AG08395 (cell line): ENCODE results near the gene TM4SF1.
A peak's percentile ranks its signal among the peaks of the same experiment; 100 is the strongest.
"Not testable (repeated sequence)": the region's sequence is repeated elsewhere in the genome, so short reads cannot be mapped to it uniquely, and the experiment has no call there.

Source experiments
- DNase-seq: peaks from one replicate; pipeline ENCODE4 v3.0.0; 2012; ENCODE audit warnings: mixed read lengths, low spot score

Gene TM4SF1

DNA sequence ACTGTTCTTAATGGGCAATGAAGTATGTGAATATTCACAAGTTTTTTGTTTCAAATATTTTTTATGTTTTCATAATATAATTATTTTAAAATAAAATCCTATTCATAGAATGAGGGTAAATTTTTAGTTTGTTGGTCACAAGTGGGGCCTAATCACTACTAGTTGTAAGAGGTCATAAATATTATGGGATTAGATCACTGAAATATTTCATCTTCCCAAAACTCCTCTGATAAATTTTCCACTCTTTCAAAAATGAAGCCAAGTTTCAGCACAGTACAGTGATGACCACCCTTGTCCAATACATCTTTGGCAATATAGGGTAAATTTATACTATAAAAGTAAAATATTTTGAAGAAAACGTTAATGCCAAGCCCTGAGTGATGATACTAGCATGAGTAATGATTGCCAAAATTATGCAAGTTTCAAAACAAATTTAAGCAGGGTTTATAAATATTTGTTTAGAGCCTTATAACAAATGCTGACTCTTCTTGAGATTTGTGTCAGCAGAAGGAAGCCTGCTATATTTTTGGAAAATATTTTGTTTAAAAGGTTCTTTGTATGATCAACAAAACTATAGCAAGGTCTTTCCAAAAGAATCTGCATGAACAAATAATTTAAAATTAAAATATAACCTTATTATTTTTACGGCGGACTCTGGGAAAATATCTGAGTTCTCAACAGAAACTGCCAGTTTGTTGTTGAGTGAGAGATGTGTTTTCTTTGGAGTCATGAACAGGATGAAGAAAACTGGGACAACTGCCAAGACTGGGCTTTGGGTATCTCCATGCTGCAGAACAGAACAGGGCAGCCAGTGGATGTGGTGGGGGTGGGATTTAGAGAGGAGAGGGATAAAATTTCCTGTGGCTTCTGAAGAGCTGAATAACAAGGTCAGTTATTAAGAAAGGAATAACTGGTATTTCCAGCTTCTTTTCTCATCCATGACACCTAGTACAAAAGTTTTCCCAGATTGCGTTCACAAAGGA lies 17.9 kb upstream of the TM4SF1 start:
- DNase-seq: no peak

DNA sequence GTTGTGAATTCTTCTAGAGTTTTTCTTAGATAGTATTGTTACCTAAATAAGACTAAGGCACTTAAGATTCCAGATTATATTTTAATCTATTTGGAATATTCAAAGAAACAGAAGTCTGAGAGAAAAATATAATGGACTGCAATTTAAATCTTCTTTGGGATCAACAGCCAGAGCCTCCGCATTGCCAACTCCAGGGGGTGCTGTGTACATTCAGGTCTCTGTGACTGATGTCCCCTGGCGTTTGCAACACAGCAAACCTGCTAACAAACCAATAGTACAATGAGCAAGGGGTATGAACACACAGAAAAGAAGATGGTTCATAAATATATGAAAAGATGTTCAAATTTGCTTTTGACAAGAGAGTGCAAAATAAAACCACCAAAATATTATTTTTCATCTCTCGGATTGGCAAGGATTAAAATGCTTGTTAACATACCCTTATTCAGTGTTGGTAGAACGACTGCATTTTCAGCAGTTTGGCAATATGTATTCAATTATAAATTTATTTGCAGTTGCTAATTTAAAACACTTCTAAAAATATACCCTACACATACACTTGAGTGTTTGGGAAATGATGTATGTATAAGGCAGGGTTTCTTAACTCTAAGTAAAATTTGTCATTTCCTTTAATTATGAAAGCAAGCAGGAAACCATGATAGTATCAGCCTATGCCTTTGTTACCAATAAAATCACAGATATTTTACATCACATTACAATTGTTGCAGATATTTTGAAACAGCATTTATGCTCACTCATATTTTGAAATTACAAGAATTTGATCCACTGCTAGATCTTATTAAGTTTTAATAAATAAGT lies 16.1 kb upstream of the TM4SF1 start:
- DNase-seq: peak; percentile 78

DNA sequence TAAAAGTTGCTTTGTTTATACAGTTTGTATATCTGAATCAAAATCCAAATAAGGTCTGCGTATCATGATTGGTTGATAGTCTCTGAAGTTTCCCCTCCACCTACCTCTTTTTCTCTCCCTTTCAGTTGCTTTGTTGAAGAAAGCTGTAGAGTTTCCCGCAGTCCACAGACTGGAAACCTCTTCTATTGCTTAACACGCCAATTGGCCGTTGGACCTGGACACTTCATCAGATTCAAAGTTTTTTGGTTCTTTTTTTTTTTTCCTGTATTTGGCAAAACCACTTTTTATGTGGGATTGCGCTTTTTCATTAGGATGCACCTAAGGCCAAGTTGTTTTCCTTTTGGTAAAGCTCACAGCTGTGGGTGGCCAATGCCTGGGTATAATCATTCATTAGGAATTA lies 14.5 kb upstream of the TM4SF1 start:
- no peak for DNase-seq

DNA sequence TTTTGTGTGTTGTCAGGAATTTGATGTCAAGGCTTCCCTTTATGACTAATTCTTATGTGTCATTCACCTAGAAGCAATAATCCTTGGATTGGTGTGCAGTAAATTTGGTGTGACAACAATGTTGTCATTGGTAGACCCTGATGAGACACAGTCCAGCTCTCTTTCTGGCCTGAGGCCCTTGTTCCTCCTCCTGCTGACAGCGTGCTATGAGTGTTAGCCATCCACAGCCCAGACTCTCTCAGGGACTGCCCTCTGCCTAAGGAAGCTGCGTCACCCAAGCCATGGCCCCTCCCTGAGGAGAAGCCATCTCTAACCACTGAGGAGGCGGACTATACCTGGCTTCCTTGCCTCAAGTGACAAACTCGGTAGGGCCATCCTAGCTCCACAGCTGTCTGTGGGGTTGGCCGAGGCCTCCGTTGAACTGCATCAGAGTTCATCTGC lies 13.3 kb upstream of the TM4SF1 start:
- no peak for DNase-seq

DNA sequence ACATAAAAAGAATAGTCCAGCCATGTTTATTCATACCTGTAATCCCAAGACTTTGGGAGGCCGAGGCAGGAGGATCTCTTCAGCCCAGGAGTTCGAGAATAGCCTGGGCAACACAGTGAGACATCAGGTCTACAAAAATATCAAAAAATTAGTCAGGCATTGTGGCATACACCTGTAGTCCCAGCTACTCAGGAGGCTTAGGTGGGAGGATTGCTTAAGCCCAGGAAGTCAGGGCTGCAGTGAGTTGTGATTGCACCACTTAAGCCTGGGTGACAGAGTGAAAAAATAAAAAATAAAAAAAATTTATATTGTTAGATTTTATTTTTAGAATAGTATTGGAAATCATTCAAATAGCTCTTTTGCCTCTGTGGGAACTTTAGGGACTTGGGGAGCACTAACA lies 12.8 kb upstream of the TM4SF1 start:
- DNase-seq: no peak

DNA sequence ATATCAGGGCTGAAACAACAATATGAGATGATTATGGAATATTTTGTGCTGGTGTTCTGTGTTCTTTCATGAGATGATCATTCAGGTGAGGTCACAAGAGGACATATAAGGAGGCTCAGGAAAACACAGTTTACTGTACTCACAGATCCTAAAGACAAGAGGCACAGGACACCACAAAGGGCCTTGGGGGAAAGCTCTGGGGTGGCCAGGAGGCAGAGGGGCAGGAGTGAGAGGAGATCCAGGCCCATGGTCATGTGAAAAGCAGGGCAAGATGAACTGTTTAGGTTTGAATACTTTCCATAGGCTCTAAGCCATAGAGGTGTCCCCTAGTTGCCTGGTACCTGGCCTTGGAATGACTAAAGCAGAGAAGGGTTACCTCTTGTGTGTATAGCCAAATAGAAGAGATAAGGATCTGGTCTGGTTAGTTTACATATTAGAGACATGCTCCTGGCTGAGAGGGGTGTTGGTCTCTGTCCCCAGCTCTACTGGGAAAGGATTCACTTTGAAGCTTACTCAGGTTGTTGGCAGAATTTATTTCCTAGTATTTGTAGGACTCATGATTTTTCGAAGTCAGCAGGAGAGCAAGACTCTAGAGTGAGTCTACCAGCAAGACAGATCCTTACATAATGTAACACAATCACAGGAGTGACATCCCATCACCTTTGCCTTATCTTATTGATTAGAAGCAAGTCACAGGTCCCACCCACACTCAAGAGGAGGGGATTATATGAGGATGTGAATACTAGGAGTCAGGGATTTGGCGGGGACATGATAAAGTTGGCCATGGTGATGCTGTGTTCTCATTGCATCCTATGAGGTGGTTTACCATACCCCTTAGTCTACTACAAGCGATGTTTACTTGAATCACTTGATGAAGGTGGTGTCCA lies 11.3 kb upstream of the TM4SF1 start:
- no peak for DNase-seq

DNA sequence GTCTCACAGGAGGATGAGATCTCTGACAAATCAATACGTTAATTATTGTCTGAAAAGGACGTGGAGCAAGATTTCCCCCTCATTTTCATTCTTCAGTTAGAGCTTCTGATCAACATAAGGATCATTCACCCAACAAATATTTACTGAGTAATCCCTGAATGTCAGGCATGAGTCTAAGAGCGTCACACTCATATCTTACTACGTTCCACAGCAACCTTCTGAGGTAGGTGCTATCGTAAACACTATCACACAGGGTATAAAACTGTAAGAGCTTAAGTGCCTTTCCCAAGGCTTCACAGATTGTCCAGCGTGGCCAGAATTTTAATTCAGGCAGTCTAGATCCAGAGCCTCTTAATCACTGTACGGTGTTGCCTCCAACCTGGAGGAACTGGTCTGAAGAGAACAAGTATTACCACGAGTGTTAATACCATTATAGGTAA lies 10.6 kb upstream of the TM4SF1 start:
- peak; percentile 60 for DNase-seq

DNA sequence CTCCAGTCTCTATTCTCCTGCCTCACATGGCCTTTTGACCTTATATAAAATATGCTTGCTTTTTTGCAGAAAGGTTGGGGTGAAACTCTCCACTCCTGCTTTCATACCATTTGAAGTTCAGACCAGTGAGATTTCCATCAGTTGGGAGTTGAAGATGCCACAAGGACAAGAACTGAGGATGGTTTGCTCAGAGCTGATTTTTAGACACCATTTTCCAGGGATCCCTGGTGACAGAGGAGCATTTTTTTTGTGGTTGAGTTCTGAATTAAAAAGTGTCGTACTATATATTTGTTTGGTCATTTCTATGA lies 8.8 kb upstream of the TM4SF1 start:
- no peak for DNase-seq

DNA sequence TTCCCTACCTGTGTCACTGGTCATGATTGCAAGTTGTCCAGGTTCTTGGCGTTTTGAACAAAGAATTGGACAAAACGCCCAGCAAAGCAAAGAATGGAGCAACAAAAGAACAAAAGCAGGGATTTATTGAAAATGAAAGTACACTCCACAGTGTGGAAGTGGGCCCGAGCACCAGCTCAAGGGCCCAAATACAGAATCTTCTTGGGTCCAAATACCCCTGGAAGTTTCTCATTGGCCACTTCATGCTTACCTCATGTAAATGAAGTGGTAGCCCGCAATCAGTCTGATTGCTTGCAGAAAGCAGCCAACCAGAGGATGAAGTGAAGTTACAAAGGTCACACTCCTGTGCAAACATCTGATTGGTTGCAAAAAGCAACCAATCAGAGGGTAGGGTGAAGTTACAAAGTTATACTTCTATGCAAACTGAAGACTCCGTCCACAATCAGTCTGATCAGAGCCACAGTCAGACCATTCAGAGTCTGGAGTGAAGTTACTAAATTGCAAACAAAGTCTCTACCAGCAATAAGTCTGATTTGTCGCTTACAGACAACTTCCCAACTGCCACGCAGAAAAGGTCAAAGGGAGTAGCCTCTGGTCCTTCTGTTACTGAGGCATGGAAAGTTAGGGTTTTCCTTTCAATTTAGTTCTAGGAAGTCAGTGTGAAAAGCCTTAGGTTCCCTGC lies 8.3 kb upstream of the TM4SF1 start:
- no peak for DNase-seq

DNA sequence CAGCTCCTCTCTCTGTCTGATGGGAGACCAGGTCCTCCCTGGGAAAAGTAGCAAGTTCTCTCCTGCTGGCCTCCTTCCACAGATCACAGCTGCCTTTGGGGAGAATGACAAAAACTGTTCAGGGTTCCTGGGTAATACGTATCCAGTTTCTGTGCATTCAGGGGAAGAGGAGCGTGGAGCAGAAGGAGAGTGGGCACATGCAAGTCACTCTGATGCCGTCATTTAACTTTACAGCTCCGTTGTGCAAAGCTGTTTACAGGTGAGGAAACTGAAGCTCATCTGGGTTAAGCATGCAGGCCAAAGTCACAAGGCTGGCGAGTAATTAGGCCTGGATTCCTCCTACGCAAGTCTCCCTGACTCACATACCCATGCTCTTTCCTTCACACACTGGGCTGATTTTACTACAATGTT lies 7.5 kb upstream of the TM4SF1 start:
- DNase-seq: peak; percentile 84

DNA sequence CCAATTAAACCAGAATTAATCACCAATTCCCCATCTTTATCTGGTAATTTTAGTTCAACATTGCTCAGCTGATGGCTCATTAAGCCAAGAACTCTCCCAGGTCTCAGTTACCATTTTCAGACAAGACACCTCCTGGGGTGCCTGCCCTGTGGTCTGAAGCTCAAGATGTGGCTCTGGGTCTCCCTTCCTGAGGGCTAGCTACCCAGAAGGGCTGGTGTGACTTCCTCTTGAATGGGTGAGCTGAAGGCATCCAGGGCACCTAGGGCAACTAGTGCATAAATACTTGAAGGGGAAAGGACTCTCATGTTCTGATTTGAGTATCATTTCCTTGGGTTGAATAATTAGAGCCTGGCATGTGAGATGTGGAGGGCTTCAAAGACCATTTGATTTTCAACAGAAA lies 6.7 kb upstream of the TM4SF1 start:
- no peak for DNase-seq

DNA sequence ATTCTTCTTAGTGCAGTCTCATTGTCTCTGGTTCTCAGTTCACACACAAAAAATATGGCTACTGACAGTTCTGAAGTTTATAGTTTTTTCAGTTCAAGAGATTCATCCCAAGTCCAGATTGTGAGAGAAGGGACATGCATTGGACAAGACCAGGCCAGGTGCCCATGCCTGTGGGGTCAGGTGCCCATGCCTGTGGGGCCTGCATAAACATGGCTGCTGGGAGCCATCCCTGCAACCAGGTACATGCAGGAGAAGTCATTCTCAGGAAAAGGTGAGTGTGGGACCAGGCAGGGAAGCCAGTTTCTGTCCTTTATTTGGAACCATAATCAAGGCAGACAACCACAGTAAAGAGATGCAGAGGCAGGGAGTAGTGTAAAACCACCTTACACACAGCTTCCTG lies 6.3 kb upstream of the TM4SF1 start:
- no peak for DNase-seq

DNA sequence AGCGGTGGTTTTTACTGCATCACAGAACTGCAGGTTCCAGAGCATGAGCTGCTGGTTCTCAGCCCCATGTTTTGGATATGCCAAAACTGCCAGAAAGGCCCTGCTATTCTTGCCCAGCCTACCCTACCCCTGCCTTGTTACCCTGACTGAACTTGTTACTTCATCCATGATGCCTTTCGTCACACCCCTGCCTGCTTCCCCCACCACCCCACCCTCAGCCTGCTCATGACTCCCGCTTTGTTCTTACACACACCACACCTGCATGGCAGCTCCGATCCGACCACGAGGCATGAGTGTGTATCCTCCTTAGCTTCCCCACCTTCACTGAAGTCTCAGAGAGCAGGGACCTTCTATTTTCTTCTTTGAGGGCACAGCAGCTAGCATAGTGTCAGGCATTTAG lies 5.1 kb upstream of the TM4SF1 start:
- no peak for DNase-seq

DNA sequence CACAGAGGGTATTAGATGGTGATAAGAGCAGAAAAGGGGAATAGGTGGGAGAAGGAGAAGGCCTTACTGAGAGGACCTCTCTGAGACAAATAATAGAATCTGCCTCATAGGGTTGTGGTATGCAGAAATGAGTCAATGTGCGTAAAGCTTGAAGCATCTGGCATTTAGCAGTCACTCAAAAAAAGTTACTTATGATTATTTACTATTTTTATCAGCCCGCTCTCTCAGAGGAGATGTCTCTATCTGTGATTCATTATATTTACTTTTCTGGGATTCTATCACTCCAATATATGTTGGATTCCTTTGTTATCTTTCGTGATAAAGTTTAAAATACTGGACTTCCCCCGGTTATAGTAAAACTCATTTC lies 4.6 kb upstream of the TM4SF1 start:
- peak; percentile 61 for DNase-seq

DNA sequence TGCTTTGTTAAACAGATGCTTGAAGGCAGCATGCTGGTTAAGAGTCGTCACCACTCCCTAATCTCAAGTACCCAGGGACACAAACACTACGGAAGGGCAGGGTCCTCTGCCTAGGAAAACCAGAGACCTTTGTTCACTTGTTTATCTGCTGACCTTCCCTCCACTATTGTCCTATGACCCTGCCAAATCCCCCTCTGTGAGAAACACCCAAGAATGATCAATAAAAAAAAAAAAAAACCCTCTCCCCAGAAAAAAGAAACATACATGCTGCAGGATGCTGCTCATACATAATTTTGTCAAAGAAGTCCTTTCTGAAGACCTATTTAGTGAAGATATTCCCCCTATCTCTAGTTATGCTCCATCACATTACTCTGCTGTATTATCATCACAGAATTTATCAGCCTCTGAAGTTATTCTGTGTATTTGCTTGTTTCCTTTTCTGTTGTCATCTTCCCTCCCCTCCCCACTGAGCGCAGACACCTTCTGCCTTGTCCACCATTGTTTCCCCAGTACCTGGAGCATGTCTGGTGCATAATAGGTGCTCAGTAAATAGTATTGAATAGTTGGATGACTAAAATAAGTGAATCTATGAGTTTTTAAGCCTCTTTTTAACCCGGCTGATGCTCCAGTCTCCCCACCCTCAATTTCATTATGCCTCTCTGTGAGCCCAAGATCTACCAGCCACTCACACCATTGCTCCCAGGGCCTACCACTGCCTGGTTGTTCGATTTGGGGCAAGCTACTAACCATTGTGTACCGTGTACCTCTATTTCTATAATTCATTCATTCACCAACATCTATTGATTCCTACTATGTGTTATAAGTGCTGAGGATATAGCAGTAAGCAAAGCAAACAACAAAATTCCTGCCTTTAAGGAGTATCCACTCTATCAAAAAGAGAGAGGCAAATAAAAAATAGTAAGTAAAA lies 4.0 kb upstream of the TM4SF1 start:
- no peak for DNase-seq

DNA sequence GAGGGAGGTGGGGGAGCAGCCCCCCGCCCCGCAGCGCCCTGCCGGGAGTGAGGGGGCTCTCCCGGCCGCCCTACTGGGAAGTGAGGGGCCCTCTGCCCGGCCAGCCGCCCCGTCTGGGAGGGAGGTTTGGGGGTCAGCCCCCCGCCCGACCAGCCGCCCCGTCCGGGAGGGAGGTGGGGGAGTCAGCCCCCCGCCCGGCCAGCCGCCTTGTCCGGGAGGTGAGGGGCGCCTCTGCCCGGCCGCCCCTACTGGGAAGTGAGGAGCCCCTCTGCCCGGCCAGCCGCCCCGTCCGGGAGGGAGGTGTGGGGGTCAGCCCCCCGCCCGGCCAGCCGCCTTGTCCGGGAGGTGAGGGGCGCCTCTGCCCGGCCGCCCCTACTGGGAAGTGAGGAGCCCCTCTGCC lies 2.8 kb upstream of the TM4SF1 start:
- not testable (repeated sequence) for DNase-seq

DNA sequence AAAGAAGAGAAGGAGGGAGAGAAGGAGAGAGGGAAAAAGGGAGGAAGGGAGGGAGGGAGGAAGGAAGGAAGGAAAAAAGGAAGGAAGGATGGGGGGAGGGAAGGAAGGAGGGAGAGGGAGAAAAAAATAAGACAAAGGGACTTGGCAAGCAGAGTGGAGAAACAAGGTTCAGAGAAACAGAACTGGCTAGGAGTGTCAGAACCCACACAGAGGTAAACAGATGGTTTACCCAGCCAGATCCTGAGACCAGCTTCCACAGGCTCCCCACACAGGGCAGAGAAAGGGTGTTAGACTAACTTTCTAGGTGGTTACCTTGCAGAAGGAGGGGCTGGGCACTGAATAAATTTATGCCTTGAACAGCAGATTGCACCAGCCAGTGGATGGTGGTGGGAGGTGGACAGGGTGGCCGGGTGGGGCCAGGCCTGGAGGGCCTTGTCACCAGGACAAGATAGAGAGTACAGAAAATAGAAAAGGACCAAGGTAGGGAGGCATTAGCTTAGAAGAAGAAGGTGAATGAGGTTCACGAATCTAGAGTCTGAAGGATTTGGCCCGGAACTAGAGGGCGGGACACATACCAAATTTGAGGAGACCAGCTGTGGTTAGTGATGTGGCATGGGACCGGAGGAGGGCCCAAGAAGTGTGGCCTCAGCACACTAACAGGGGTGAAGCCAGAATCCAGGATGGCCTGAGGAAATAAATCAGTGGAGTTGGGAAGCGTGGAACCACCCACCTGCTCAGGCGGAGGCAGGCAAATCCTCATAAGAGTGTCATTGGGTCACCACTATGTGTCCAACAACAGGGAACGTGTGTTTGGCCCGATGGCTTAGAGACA lies 1.2 kb upstream of the TM4SF1 start:
- no peak for DNase-seq

DNA sequence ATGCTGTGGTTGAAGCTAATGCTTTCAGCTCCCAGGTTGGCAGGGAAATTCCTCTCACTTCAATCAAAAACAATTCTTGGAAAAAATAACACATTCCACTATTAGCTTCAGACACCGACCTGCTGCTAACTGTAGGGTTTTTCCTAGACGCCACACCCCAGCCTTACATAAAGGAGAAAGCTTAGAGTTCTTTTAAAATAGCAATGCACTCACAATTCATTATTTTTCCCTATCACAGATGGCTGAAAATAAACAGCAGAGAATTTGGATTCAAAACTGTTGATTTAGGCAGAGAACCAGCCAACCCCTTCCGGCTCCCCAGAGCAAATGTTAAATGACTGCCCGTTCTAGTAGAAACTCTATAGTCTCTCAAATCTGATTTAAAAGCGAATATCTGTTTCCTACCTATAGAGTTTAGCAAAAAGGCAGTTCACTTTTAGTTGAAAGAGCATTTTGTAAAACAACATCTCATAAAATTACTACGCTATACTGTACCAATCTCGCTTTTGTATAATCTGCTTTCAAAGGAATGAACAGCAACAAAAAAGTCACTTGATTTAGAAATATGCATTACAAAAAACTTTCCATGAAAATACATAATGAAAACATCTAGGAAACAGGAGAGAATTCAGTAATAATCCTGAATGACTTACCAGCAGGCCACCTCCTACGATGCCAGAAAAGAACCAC lies 586 bp downstream of the TM4SF1 start:
- DNase-seq: no peak
